Right atrium auricular region (tissue), 2 donors: Measurements from ENCODE around the gene EPB41. TPM values are rescaled to one million over a fixed set of nuclear protein-coding genes. Genes with fewer than 3 reads are reported as not detected.
A peak's percentile ranks its signal among the peaks of the same experiment; 100 is the strongest.

ENCODE experiments used
- DNase-seq: peaks from one replicate; pipeline ENCODE4 v3.0.0-alpha.2; 2019; ENCODE audit warnings: low spot score
- H3K27ac ChIP-seq, 2 donors: fragments of 200-600 bp; sonication (generic); 1 replicate in 1 of 2; 2 replicates in 1 of 2; pipeline ENCODE4 v1.5.1; 2016 to 2019
- H3K27me3 ChIP-seq, 2 donors: fragments of 200-600 bp; sonication (generic); one replicate each; pipeline versions ENCODE4 v1.5.1 to v1.6.0; 2017 to 2019
- H3K36me3 ChIP-seq: fragments of 200-600 bp; sonication (generic); one replicate; pipeline ENCODE4 v1.5.1; 2016
- H3K4me1 ChIP-seq, 2 donors: fragments of 200-600 bp; sonication (generic); one replicate each; pipeline versions ENCODE4 v1.5.1 to v1.6.0; 2017 to 2019
- H3K4me3 ChIP-seq, 2 donors: fragments of 200-600 bp; sonication (generic); 1 replicate in 1 of 2; 2 replicates in 1 of 2; pipeline ENCODE4 v1.5.1; 2017 to 2019; ENCODE audit warnings: mild to moderate bottlenecking in 1 of 2, moderate library complexity in 1 of 2
- H3K9me3 ChIP-seq, 2 donors: fragments of 200-600 bp; sonication (generic); one replicate each; pipeline ENCODE4 v1.5.1; 2019
- CTCF ChIP-seq, 2 donors: fragments of 200-600 bp; sonication (generic); IDR thresholded peaks; one replicate each; pipeline ENCODE4 v1.5.1; 2019; ENCODE audit warnings: antibody characterized with exemption in 2 of 2
- total RNA-seq, 2 donors: library from RNA; depleted of rRNA; stranded (reverse); fragments of >200 nt; gene quantifications; one replicate each; pipeline ENCODE4 v1.1.0, GENCODE V29; 2016

The EPB41 gene
- total RNA-seq, 2 donors from 2014 or later: 19.1 to 25.4 TPM

- Histone ChIP-seq H3K4me1 (peaks cover 0 to 37% of the 10 kb centered on the region in 2 donors), H3K9me3 (no peaks in the 10 kb centered on the region), H3K36me3 (no peaks in the 10 kb centered on the region), H3K27ac (peak overlapping the region; percentile 83 to 88), H3K27me3 (no peaks in the 10 kb centered on the region), H3K4me3 (no peak overlapping the region)
- TF ChIP-seq CTCF (IDR thresholded peaks at IDR 0.05): no peak
- DNase-seq: no peak
These were observed 28.9 kb upstream of the EPB41 start for GRCh38 chr1:28885472-28885877.

- DNase-seq: no peak
- Histone ChIP-seq H3K36me3 (no peaks in the 10 kb centered on the region), H3K4me1 (peaks cover 0 to 37% of the 10 kb centered on the region in 2 donors), H3K9me3 (no peaks in the 10 kb centered on the region), H3K27ac (peak overlapping the region; percentile 83 to 88), H3K4me3 (peak overlapping the region in 1 of 2 donors; percentile 91), H3K27me3 (no peaks in the 10 kb centered on the region)
- TF ChIP-seq CTCF (IDR thresholded peaks at IDR 0.05): no peak
These were observed 28.2 kb upstream of the EPB41 start for GRCh38 chr1:28885977-28886730.

GRCh38 chr1:28886731-28887418 lies 27.5 kb upstream of the EPB41 start:
- H3K9me3 ChIP-seq: no peaks in the 10 kb centered on the region
- peak overlapping the region; percentile 79 to 91 for H3K4me3 ChIP-seq
- peaks cover 0 to 37% of the 10 kb centered on the region in 2 donors for H3K4me1 ChIP-seq
- no peak for TF ChIP-seq CTCF (IDR thresholded peaks at IDR 0.05)
- H3K27me3 ChIP-seq: no peaks in the 10 kb centered on the region
- peak overlapping the region; percentile 83 to 88 for H3K27ac ChIP-seq
- H3K36me3 ChIP-seq: no peaks in the 10 kb centered on the region
- DNase-seq: peak; percentile 86

- no peaks in the 10 kb centered on the region for H3K9me3 ChIP-seq
- no peaks in the 10 kb centered on the region for H3K27me3 ChIP-seq
- H3K36me3 ChIP-seq: no peaks in the 10 kb centered on the region
- no peak for TF ChIP-seq CTCF (IDR thresholded peaks at IDR 0.05)
- peak overlapping the region; percentile 83 to 88 for H3K27ac ChIP-seq
- peak overlapping the region; percentile 79 to 91 for H3K4me3 ChIP-seq
- H3K4me1 ChIP-seq: peaks cover 0 to 37% of the 10 kb centered on the region in 2 donors
- no peak for DNase-seq
These were observed 26.9 kb upstream of the EPB41 start for GRCh38 chr1:28887419-28887834.

GRCh38 chr1:28887835-28888682 lies 26.3 kb upstream of the EPB41 start:
- Histone ChIP-seq H3K4me1 (peaks cover 0 to 37% of the 10 kb centered on the region in 2 donors), H3K9me3 (no peaks in the 10 kb centered on the region), H3K27me3 (no peaks in the 10 kb centered on the region), H3K27ac (peak overlapping the region; percentile 83 to 88), H3K4me3 (peak overlapping the region; percentile 79 to 91), H3K36me3 (no peaks in the 10 kb centered on the region)
- TF ChIP-seq CTCF (IDR thresholded peaks at IDR 0.05): no peak
- DNase-seq: no peak
